ENCODE measurements around the gene PAFAH2. TPM values are rescaled to one million over a fixed set of nuclear protein-coding genes. Genes with fewer than 3 reads are reported as not detected.

Gene PAFAH2
- total and polyA plus RNA-seq, 2 of the 13 experiments (the other 11 are each of a cell fraction or from before 2014, with no cell fraction given): 6.9 to 9.4 TPM

- TF ChIP-seq NBN (conservative IDR thresholded peaks at IDR 0.05) (no peak), ZBTB34 (CRISPR knock-in tag; IDR thresholded peaks at IDR 0.05) (no peak), KDM1A (CRISPR knock-in tag; IDR thresholded peaks at IDR 0.05) (no peak), CERS6 (CRISPR knock-in tag; IDR thresholded peaks at IDR 0.05) (no peak), RAD21 (CRISPR knock-in tag; IDR thresholded peaks at IDR 0.05) (no peak), KLF9 (CRISPR knock-in tag; IDR thresholded peaks at IDR 0.05; ENCODE audit: low read depth) (0 out of 2 replicates have a peak, but pooled peaks have one; percentile 43), ATF5 (CRISPR knock-in tag; IDR thresholded peaks at IDR 0.05; ENCODE audit: low read depth) (peak; percentile 51), ZNF691 (CRISPR knock-in tag; IDR thresholded peaks at IDR 0.05; ENCODE audit: borderline replicate concordance, low read depth) (no peak), NPAS2 (CRISPR knock-in tag; IDR thresholded peaks at IDR 0.05; ENCODE audit: borderline replicate concordance) (no peak), ZNF576 (CRISPR knock-in tag; IDR thresholded peaks at IDR 0.05) (no peak), HOXA7 (CRISPR knock-in tag; IDR thresholded peaks at IDR 0.05) (no peak), GMEB2 (CRISPR knock-in tag; IDR thresholded peaks at IDR 0.05; ENCODE audit: low read depth) (no peak), ZNF256 (CRISPR knock-in tag; conservative IDR thresholded peaks at IDR 0.05) (no peak), ZNF746 (CRISPR knock-in tag; IDR thresholded peaks at IDR 0.05) (0 out of 2 replicates have a peak, but pooled peaks have one; percentile 24), TIGD3 (CRISPR knock-in tag; IDR thresholded peaks at IDR 0.05; ENCODE audit: borderline replicate concordance) (no peak), ATRX (CRISPR knock-in tag; IDR thresholded peaks at IDR 0.05; ENCODE audit: borderline replicate concordance) (no peak), ZNF660 (CRISPR knock-in tag; IDR thresholded peaks at IDR 0.05; ENCODE audit: borderline replicate concordance, low read depth) (no peak), NCOA1 (CRISPR knock-in tag; IDR thresholded peaks at IDR 0.05) (no peak), RFXAP (CRISPR knock-in tag; IDR thresholded peaks at IDR 0.05; ENCODE audit: borderline replicate concordance) (peak; percentile 90), ZNF292 (CRISPR knock-in tag; IDR thresholded peaks at IDR 0.05; ENCODE audit: borderline replicate concordance, low read depth) (no peak), HINFP (CRISPR knock-in tag; IDR thresholded peaks at IDR 0.05; ENCODE audit: low read depth) (no peak)
These were observed 37.5 kb upstream of the PAFAH2 start (continued) for GRCh38 chr1:26035203-26035958.
